Fibroblast of skin of left biceps (primary cell): ENCODE results near the gene LYG2.
"Not testable (repeated sequence)": the region's sequence is repeated elsewhere in the genome, so short reads cannot be mapped to it uniquely, and the experiment has no call there.

Source experiments
- DNase-seq, 2 experiments: peaks; one replicate each; pipeline ENCODE4 v3.0.0-alpha.2; 2013; ENCODE audit warnings: low read depth in 2 of 2

Gene LYG2

DNA sequence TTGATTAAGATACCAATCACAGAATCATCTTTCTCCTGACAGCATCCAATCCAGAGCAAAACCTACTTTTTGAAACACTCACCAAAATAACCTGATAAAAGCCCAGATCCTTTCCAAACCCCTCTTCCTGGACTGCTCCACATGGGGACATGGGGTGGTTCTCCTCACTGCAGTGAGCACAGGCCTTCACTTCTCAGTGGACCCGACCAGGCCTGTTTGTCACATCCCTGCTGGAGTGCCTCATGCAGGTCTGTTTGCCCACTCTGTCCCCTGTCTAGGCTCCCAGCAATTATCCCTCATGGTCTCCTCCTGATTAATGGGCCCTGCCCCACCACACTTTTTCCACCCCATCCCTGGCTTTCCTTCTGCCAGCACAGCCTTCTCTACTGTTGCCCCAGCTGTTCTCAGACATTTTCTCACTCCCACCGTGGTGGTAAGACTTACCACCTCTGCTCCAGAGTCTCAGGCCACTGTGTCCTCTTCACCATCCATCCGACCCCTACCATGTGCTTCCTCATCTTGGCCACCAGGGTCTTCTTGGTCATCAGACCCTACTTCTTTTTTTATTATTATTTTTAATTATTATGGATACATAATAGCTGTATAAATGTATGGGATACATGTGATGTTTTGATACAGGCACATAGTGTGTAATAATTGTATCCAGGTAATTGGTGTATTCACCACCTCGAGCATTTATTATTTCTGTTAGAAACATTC is 53.3 kb downstream of the LYG2 start:
- DNase-seq, result no peak

DNA sequence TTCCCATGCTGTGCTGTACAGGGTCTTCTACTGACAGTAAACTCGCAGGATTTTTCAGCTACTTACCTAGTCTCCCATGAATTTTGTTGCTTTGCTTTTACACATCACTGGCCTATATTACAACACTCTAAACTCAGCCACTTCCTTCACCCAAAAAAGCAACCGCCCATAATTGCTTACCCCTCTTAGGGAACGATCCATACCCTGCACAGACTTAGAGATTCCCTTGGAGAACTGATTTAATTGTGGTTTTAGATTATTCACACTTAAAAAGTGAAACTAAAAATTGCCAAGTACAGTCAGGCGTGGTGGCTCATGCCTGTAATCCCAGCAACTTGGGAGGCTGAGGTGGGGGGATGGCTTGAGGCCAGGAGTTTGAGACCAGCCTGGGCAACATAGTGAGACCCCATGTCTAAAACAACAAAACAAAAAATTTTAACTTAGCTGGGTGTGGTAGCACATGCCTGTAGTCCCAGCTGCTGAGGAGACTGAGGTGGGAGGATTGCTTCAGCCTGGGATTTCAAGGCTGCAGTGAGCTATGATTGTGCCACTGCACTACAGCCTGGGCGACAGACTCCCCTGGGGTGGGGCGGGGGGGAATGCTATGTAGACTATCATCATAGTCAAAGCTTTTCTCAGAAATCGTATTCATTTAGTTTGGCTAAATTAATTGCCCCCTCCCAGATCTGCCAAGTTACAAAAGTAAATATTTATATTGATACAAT is 55.2 kb downstream of the LYG2 start:
- DNase-seq, result no peak

DNA sequence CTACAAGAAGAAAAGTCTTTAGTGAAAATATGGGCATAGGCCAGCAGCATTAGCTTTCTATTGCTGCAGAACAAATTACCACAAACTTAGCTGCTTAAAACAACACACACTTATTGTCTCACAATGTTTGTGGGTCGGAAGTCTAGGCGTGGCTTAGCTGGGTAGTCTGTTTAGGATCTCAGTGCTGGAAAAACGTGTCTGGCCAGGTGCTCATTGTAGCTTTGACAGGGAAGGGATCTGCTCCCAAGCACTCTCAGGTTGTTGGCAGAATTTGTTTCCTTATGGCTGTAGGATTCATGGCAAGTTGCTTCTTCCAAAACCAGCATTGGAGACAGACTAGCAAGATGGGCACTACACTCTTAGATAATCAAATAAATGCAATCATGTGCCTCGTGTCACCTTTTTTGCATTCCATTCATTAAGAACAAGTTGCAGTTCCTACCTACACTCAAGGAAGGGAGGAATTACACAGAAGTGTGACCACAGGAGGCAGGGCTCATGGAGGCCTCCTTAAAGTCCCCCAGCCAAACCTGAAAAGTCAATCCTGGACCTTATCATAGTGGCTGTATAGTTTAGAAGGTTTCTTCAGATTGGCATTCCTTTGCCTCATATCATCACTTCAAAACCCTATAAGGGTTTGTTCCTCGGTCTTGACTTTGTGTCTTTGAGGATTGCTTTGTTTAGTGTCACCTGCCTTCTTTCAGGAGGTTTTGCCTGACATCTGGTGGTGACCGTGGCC is 57.2 kb downstream of the LYG2 start:
- DNase-seq, result no peak

DNA sequence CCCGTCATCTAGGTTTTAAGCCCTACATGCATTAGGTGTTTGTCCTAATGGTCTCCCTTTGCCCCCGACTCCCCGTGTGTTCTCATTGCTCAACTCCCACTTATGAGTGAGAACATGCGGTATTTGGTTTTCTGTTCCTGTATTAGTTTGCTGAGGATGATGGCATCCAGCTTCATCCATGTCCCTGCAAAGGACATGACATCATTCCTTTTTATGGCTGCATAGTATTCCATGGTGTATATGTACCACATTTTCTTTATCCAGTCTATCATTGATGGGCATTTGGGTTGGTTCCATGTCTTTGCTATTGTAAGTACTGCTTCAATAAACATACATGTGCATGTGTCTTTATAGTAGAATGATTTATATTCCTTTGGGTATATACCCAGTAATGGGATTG is 63.1 kb downstream of the LYG2 start:
- DNase-seq, result not testable (repeated sequence)
